A549 treated with AZD9567 at 1 μM for 4 hours (cell line): ENCODE data around the gene TMEM43. TPM values are rescaled to one million over a fixed set of nuclear protein-coding genes. Genes with fewer than 3 reads are reported as not detected.

Experiments
- total RNA-seq: library from RNA; stranded (reverse); fragments of 200-300 nt; extraction: Qiagen RNA extraction; gene quantifications from 5 replicates; pipeline ENCODE4 v1.2.3, GENCODE V29; 2022; ENCODE audit not compliant: insufficient read depth

Gene TMEM43, protein sequence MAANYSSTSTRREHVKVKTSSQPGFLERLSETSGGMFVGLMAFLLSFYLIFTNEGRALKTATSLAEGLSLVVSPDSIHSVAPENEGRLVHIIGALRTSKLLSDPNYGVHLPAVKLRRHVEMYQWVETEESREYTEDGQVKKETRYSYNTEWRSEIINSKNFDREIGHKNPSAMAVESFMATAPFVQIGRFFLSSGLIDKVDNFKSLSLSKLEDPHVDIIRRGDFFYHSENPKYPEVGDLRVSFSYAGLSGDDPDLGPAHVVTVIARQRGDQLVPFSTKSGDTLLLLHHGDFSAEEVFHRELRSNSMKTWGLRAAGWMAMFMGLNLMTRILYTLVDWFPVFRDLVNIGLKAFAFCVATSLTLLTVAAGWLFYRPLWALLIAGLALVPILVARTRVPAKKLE
- total RNA-seq: 101 to 117 TPM (median 115 TPM) in 5 replicates

DNA sequence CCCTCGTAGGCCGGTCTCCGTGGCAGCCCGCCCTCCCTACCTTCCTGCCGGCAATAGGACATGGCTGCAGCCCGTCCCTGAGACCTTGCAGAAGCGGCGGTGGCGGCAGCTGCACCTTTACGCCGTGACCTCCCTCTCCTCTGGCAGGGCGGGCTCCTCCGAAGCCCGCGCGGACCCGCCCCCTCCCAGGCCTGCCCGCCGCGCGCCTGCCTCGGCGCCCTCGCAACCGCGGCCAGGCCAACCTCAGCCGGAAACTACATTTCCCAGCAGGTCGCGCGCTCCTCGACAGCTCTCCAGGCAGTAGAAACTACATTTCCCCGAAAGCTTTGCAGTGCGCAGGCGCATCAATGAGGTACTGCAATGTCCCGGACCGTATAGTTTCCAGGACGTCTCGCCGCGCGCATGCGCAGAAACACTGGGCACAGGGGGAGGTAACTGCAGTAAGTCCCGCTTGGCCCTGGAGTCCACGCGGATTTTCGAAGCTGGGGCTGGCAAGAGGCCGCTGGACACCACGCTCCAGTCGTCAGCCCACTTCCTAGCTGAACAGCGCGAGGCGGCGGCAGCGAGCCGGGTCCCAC is at the start of gene TMEM43, which contains the start of gene CHCHD4:
TMEM43 (plus strand) TSS at position 438 of the 578 bp plus-strand sequence. CDS start 142 bp downstream, outside the sequence.
CHCHD4 (minus strand) TSS at position 256 of the 578 bp plus-strand sequence; CDS start at position 62, 194 bp downstream.

DNA sequence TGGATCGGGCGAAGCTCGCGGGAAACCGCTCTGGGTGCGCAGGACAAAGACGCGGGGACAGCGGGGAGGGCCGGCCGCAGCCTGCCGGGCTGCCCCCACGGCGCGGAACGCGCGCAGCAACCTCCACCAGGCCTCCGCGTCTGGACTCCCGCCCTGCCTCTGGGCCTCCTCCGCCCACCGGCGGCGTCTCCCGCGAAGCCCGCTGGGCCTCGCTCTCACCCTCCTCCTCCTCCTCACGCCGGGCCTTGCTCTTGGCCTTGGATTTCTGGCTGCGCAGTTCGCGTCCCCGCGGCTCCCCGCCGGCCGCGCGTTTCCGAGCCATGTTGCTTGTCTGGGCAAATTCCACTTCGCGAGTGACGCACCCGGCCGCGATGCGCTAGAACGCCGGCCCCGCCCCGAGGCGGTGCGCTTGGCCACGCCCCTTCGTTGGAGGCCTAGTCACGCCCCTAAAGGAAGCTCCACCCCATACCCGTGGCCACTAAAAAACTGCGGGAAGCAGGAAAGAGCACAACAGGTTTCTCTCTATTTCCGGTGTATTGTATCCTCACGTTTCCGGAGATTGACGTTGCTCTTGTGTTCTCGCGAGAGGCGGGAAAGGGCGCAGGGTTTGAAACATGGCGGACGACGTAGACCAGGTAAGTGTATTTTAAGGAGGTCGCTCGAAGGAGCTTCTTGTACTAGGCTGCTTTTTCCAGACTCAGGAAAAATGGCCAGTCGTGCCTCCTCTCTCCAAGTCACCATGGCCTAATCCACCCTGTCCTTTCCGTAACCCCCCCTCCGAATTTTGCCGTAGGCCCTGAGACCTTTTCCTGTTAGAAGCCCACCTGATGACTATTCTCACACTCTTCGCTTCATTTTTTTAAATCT is 53.6 kb downstream of the TMEM43 start, which contains the start of the genes LSM3 and XPC:
LSM3 (plus strand) TSS at position 571 of the 867 bp plus-strand sequence; CDS start at position 615, 44 bp downstream.
XPC (minus strand) TSS at position 355 of the 867 bp plus-strand sequence; CDS start at position 322, 33 bp downstream.

Other genes starting within 250 kb of the TMEM43 start
- gene WNT7A, start 245.0 kb upstream of the TMEM43 start, total RNA-seq: 0.05 to 0.08 TPM (median 0.06 TPM) in 4 of 5 replicates, not detected in the other
- gene CHCHD4, start 182 bp upstream of the TMEM43 start, total RNA-seq: 36.7 to 52.3 TPM (median 37.5 TPM) in 5 replicates
- 31.4 to 35.9 TPM (median 35.3 TPM) in 5 replicates for gene XPC, start 53.5 kb downstream of the TMEM43 start, total RNA-seq
- gene LSM3, start 53.8 kb downstream of the TMEM43 start, total RNA-seq: 19.9 to 21.7 TPM (median 20.7 TPM) in 5 replicates